GM10847 (cell line): Measurements from ENCODE around the gene CYSLTR2.

Source experiments
- POLR2A ChIP-seq: IDR thresholded peaks from 2 replicates; pipeline ENCODE4 v1.6.1; 2011; ENCODE audit not compliant: insufficient read length; ENCODE audit errors: extremely low read depth

The CYSLTR2 gene

GRCh38 chr13:48653472-48653939, at the start of gene CYSLTR2:
Gene CYSLTR2, plus strand, starts transcription at chr13:48653929. Its CDS starts 52,889 bp downstream, at chr13:48706818.
- TF ChIP-seq POLR2A = no peak

- TF ChIP-seq POLR2A = no peak
Measured at GRCh38 chr13:48615049-48615448, 38.7 kb upstream of the CYSLTR2 start.

- TF ChIP-seq POLR2A = no peak
Measured at GRCh38 chr13:48618937-48619336, 34.8 kb upstream of the CYSLTR2 start.

- TF ChIP-seq POLR2A = no peak
Measured at GRCh38 chr13:48621056-48621455, 32.7 kb upstream of the CYSLTR2 start.

- no peak for TF ChIP-seq POLR2A
Measured at GRCh38 chr13:48624016-48624415, 29.7 kb upstream of the CYSLTR2 start.

GRCh38 chr13:48624858-48625257, 28.9 kb upstream of the CYSLTR2 start:
- no peak for TF ChIP-seq POLR2A

- TF ChIP-seq POLR2A = no peak
Measured at GRCh38 chr13:48625413-48626076, 28.2 kb upstream of the CYSLTR2 start.

GRCh38 chr13:48626077-48626449, 27.7 kb upstream of the CYSLTR2 start:
- no peak for TF ChIP-seq POLR2A

GRCh38 chr13:48626726-48627451, 26.8 kb upstream of the CYSLTR2 start:
- no peak for TF ChIP-seq POLR2A

GRCh38 chr13:48629277-48629676, 24.5 kb upstream of the CYSLTR2 start:
- no peak for TF ChIP-seq POLR2A

GRCh38 chr13:48630291-48630690, 23.4 kb upstream of the CYSLTR2 start:
- no peak for TF ChIP-seq POLR2A

- no peak for TF ChIP-seq POLR2A
Measured at GRCh38 chr13:48630773-48631172, 23.0 kb upstream of the CYSLTR2 start.

GRCh38 chr13:48631441-48631840, 22.3 kb upstream of the CYSLTR2 start:
- no peak for TF ChIP-seq POLR2A

- TF ChIP-seq POLR2A = no peak
Measured at GRCh38 chr13:48633700-48634099, 20.0 kb upstream of the CYSLTR2 start.

GRCh38 chr13:48634636-48635035, 19.1 kb upstream of the CYSLTR2 start:
- TF ChIP-seq POLR2A = no peak

GRCh38 chr13:48635478-48635877, 18.3 kb upstream of the CYSLTR2 start:
- TF ChIP-seq POLR2A = no peak
